Measurements from ENCODE around the gene CTDSP1. TPM values are rescaled to one million over a fixed set of nuclear protein-coding genes. Genes with fewer than 3 reads are reported as not detected.

Gene CTDSP1
- total and polyA plus RNA-seq, 4 donors: 61.6 to 162 (median 139) TPM

GRCh38 chr2:218366621-218367414 is 32.9 kb upstream of the CTDSP1 start:
- no peaks in the 10 kb centered on the region for H3K36me3 ChIP-seq (ENCODE audit: control insufficient read depth in 1 of 2, insufficient read depth in 2 of 2, low read length in 1 of 2)
- H3K27me3 ChIP-seq (ENCODE audit: control insufficient read depth in 1 of 2, insufficient read depth in 2 of 2, low read length in 1 of 2): no peaks in the 10 kb centered on the region
- H3K4me1 ChIP-seq (ENCODE audit: control insufficient read depth in 1 of 2, insufficient read depth in 2 of 2, low read length in 2 of 2): no peaks in the 10 kb centered on the region
- ATAC-seq (ENCODE audit: low FRiP score): no peak
- H3K9me3 ChIP-seq (ENCODE audit: control insufficient read depth, low read length): no peaks in the 10 kb centered on the region
- intact Hi-C loops (cut with DNase I): no loop called here
- H3K4me3 ChIP-seq (ENCODE audit: low read length in 2 of 2): no peak overlapping the region
- WGBS, 2 donors: 96% methylated on average over 9 of the region's 9 CpGs
- peak in 1 of 2 donors; percentile 47 for DNase-seq
- H3K27ac ChIP-seq (ENCODE audit: low read depth in 1 of 2, low read length in 2 of 2): peak overlapping the region in 1 of 2 donors; percentile 66

DNA sequence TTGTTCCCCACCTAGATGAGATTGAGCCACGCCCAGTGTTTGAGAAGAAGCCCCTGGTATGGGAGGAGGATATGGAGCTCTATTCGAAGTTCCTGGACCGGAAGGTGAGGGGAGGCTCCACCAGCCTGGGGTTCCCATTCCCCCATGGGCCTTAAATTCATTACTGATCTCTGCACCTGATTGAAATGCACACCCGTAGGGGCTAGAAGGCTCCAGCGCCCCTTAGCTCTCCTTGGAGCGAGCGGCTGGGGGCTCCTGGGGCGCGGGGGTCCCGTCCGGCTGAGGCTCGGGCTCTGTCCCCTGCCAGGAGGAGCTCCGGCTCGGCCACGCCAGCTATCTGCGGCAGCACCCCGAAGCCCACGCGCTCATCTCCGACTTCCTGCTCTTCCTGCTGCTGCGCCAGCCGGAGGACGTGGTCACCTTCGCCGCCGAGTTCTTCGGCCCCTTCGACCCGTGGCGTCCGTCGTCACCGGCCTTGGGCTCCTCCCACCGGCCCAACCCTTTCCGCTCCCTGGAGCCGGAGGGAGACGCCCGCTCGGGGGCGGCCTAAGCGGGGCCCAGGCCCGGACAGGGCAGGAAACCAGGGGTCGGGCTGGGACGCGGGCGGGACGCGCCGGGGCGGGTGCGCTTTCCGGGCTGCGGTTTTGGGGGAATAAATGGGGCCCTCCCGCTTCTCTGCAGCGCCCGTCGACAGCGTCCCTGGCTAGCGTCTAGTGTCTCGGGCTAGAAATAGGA is 32.1 kb upstream of the CTDSP1 start:
- H3K4me3 ChIP-seq (ENCODE audit: low read length in 2 of 2): peak overlapping the region; percentile 8 to 9
- 5% methylated on average over 60 of the region's 60 CpGs for WGBS, 2 donors
- H3K4me1 ChIP-seq (ENCODE audit: control insufficient read depth in 1 of 2, insufficient read depth in 2 of 2, low read length in 2 of 2): no peaks in the 10 kb centered on the region
- H3K36me3 ChIP-seq (ENCODE audit: control insufficient read depth in 1 of 2, insufficient read depth in 2 of 2, low read length in 1 of 2): no peaks in the 10 kb centered on the region
- H3K9me3 ChIP-seq (ENCODE audit: control insufficient read depth, low read length): no peaks in the 10 kb centered on the region
- DNase-seq: peak; percentile 96
- H3K27ac ChIP-seq (ENCODE audit: low read depth in 1 of 2, low read length in 2 of 2): peak overlapping the region; percentile 40 to 66
- ATAC-seq (ENCODE audit: low FRiP score): peak; percentile 94
- no peaks in the 10 kb centered on the region for H3K27me3 ChIP-seq (ENCODE audit: control insufficient read depth in 1 of 2, insufficient read depth in 2 of 2, low read length in 1 of 2)
- intact Hi-C loops (cut with DNase I): no loop called here

DNA sequence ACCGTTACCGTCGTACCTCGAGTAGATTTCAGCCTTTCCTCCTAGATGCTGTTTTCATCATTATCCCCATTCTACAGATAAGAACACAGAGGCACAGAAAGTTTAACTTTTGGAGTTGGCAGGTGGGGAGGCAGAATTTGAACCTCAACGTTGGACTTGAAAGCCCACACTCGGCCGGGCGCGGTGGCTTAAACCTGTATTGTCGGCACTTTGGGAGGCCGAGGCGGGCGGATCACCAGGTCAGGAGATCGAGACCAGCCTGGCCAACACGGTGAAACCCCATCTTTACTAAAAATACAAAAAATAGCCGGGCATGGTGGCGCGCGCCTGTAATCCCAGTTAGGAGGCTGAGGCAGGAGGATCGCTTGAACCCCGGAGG is 31.5 kb upstream of the CTDSP1 start:
- Histone ChIP-seq H3K9me3 (ENCODE audit: control insufficient read depth, low read length) (no peaks in the 10 kb centered on the region), H3K27me3 (ENCODE audit: control insufficient read depth in 1 of 2, insufficient read depth in 2 of 2, low read length in 1 of 2) (no peaks in the 10 kb centered on the region), H3K27ac (ENCODE audit: low read depth in 1 of 2, low read length in 2 of 2) (peak overlapping the region in 1 of 2 donors; percentile 37), H3K4me3 (ENCODE audit: low read length in 2 of 2) (peak overlapping the region; percentile 1 to 8), H3K36me3 (ENCODE audit: control insufficient read depth in 1 of 2, insufficient read depth in 2 of 2, low read length in 1 of 2) (no peaks in the 10 kb centered on the region), H3K4me1 (ENCODE audit: control insufficient read depth in 1 of 2, insufficient read depth in 2 of 2, low read length in 2 of 2) (no peaks in the 10 kb centered on the region)
- 60 to 63% methylated on average over 21 of the region's 21 CpGs for WGBS, 2 donors
- no peak for ATAC-seq (ENCODE audit: low FRiP score)
- intact Hi-C loops (cut with DNase I): no loop called here
- peak in 1 of 2 donors; percentile 47 for DNase-seq

GRCh38 chr2:218368621-218369153 is 31.0 kb upstream of the CTDSP1 start:
- DNase-seq: peak in 1 of 2 donors; percentile 56
- ATAC-seq (ENCODE audit: low FRiP score): no peak
- Histone ChIP-seq H3K27ac (ENCODE audit: low read depth in 1 of 2, low read length in 2 of 2) (peak overlapping the region in 1 of 2 donors; percentile 54), H3K9me3 (ENCODE audit: control insufficient read depth, low read length) (no peaks in the 10 kb centered on the region), H3K4me1 (ENCODE audit: control insufficient read depth in 1 of 2, insufficient read depth in 2 of 2, low read length in 2 of 2) (no peaks in the 10 kb centered on the region), H3K27me3 (ENCODE audit: control insufficient read depth in 1 of 2, insufficient read depth in 2 of 2, low read length in 1 of 2) (no peaks in the 10 kb centered on the region), H3K4me3 (ENCODE audit: low read length in 2 of 2) (no peak overlapping the region), H3K36me3 (ENCODE audit: control insufficient read depth in 1 of 2, insufficient read depth in 2 of 2, low read length in 1 of 2) (no peaks in the 10 kb centered on the region)
- 38 to 45% methylated on average over 27 of the region's 27 CpGs for WGBS, 2 donors
- intact Hi-C loops (cut with DNase I): no loop called here

- DNase-seq: peak in 1 of 2 donors; percentile 45
These were observed 30.3 kb upstream of the CTDSP1 start for GRCh38 chr2:218369330-218369729.

GRCh38 chr2:218370410-218371063 is 29.1 kb upstream of the CTDSP1 start:
- peak in 1 of 2 donors; percentile 78 for DNase-seq

More at GRCh38 chr2:218369330-218369729, 30.3 kb upstream of the CTDSP1 start:
- intact Hi-C loops (cut with DNase I): no loop called here
- no peak for ATAC-seq (ENCODE audit: low FRiP score)
- Histone ChIP-seq H3K27me3 (ENCODE audit: control insufficient read depth in 1 of 2, insufficient read depth in 2 of 2, low read length in 1 of 2) (no peaks in the 10 kb centered on the region), H3K36me3 (ENCODE audit: control insufficient read depth in 1 of 2, insufficient read depth in 2 of 2, low read length in 1 of 2) (no peaks in the 10 kb centered on the region), H3K27ac (ENCODE audit: low read depth in 1 of 2, low read length in 2 of 2) (no peak overlapping the region), H3K4me3 (ENCODE audit: low read length in 2 of 2) (no peak overlapping the region), H3K4me1 (ENCODE audit: control insufficient read depth in 1 of 2, insufficient read depth in 2 of 2, low read length in 2 of 2) (no peaks in the 10 kb centered on the region), H3K9me3 (ENCODE audit: control insufficient read depth, low read length) (no peaks in the 10 kb centered on the region)
- 57 to 64% methylated on average over 2 of the region's 2 CpGs for WGBS, 2 donors

DNA sequence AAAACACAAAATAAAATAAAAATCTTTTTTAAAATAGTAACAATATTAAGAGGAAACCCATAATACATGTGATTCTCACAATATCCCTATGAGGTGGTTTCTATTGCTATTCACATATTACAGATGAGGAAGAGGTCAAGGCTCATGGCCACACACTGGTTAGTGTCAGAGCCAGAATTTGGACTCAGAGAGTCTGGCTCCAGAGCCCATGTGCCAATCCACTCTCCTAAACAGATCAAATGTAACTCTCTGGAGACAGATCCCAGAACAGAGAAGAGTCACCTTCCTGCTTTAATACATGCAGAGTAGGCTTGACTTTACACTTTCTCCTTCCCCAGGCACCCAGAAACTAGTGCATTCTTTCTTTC is 27.7 kb upstream of the CTDSP1 start:
- Histone ChIP-seq H3K4me3 (ENCODE audit: low read length in 2 of 2) (no peak overlapping the region), H3K4me1 (ENCODE audit: control insufficient read depth in 1 of 2, insufficient read depth in 2 of 2, low read length in 2 of 2) (no peaks in the 10 kb centered on the region), H3K27ac (ENCODE audit: low read depth in 1 of 2, low read length in 2 of 2) (no peak overlapping the region), H3K27me3 (ENCODE audit: control insufficient read depth in 1 of 2, insufficient read depth in 2 of 2, low read length in 1 of 2) (no peaks in the 10 kb centered on the region), H3K9me3 (ENCODE audit: control insufficient read depth, low read length) (no peaks in the 10 kb centered on the region), H3K36me3 (ENCODE audit: control insufficient read depth in 1 of 2, insufficient read depth in 2 of 2, low read length in 1 of 2) (no peaks in the 10 kb centered on the region)
- DNase-seq (peak in 1 of 2 donors; percentile 32), ATAC-seq (ENCODE audit: low FRiP score) (no peak)
- intact Hi-C loops (cut with DNase I): loop anchor here in 1 of 2 donors (2.0 kb wide), 1 partner anchor 23 kb away; no protein-coding TSS in a partner anchor

More at GRCh38 chr2:218370410-218371063, 29.1 kb upstream of the CTDSP1 start:
- H3K9me3 ChIP-seq (ENCODE audit: control insufficient read depth, low read length): no peaks in the 10 kb centered on the region
- WGBS, 2 donors: 58 to 62% methylated on average over 11 of the region's 11 CpGs
- H3K4me3 ChIP-seq (ENCODE audit: low read length in 2 of 2): no peak overlapping the region
- no peaks in the 10 kb centered on the region for H3K4me1 ChIP-seq (ENCODE audit: control insufficient read depth in 1 of 2, insufficient read depth in 2 of 2, low read length in 2 of 2)
- no peaks in the 10 kb centered on the region for H3K27me3 ChIP-seq (ENCODE audit: control insufficient read depth in 1 of 2, insufficient read depth in 2 of 2, low read length in 1 of 2)
- no peak for ATAC-seq (ENCODE audit: low FRiP score)
- intact Hi-C loops (cut with DNase I): loop anchor here in 1 of 2 donors (2.0 kb wide), 1 partner anchor 24 kb away; no protein-coding TSS in a partner anchor
- H3K36me3 ChIP-seq (ENCODE audit: control insufficient read depth in 1 of 2, insufficient read depth in 2 of 2, low read length in 1 of 2): no peaks in the 10 kb centered on the region
- peak overlapping the region in 1 of 2 donors; percentile 17 for H3K27ac ChIP-seq (ENCODE audit: low read depth in 1 of 2, low read length in 2 of 2)

DNA sequence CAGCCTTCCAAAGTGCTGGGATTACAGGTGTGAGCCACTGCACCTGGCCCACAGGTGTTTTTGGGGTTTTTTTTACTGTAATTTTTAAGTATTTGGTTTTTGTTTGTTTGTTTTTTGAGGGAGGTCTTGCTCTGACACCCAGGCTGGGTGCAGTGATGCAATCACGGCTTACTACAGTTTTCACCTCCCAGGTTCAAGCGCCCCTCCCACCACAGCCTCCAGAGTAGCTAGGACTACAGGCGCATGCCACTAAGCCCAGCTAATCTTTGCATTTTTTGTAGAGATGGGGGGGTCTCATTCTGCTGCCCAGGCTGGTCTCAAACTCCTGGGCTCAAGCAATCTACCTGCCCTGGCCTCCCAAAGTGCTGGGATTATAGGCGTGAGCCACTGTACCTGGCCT is 24.9 kb upstream of the CTDSP1 start:
- DNase-seq (peak in 1 of 2 donors; percentile 3), ATAC-seq (ENCODE audit: low FRiP score) (no peak)
- no peak overlapping the region for H3K4me3 ChIP-seq (ENCODE audit: low read length in 2 of 2)
- no peak overlapping the region for H3K27ac ChIP-seq (ENCODE audit: low read depth in 1 of 2, low read length in 2 of 2)
- no peaks in the 10 kb centered on the region for H3K36me3 ChIP-seq (ENCODE audit: control insufficient read depth in 1 of 2, insufficient read depth in 2 of 2, low read length in 1 of 2)
- H3K4me1 ChIP-seq (ENCODE audit: control insufficient read depth in 1 of 2, insufficient read depth in 2 of 2, low read length in 2 of 2): no peaks in the 10 kb centered on the region
- H3K9me3 ChIP-seq (ENCODE audit: control insufficient read depth, low read length): no peaks in the 10 kb centered on the region
- no peaks in the 10 kb centered on the region for H3K27me3 ChIP-seq (ENCODE audit: control insufficient read depth in 1 of 2, insufficient read depth in 2 of 2, low read length in 1 of 2)
- intact Hi-C loops (cut with DNase I): no loop called here
- WGBS, 2 donors: 72 to 73% methylated on average over 4 of the region's 4 CpGs
